GM23338 (cell line): ENCODE data around the gene CLPTM1L. TPM values are rescaled to one million over a fixed set of nuclear protein-coding genes. Genes with fewer than 3 reads are reported as not detected.

Source experiments
- ATAC-seq: fragments of 200-7000 bp; cut with Tn5 transposase; 3 replicates; pipeline ENCODE4 v1.9.1; 2020
- DNase-seq: peaks from one replicate; pipeline ENCODE4 v3.0.0-alpha.2; 2015; ENCODE audit warnings: low spot score
- H2AFZ ChIP-seq: fragments of 200-600 bp; sonication (generic); 2 replicates; pipeline ENCODE4 v1.8.0; 2016; ENCODE audit warnings: antibody characterized with exemption, mild to moderate bottlenecking, moderate library complexity
- H3F3A ChIP-seq: fragments of 200-600 bp; sonication (generic); replicated peaks from 2 replicates; pipeline ENCODE4 v1.8.0; 2017; ENCODE audit warnings: antibody characterized with exemption, mixed run types, low read depth
- H3K27ac ChIP-seq: fragments of 200-600 bp; sonication (generic); 2 replicates; pipeline ENCODE4 v1.6.1; 2016; ENCODE audit warnings: low read depth
- H3K27me3 ChIP-seq: fragments of 200-600 bp; sonication (generic); 2 replicates; pipeline ENCODE4 v1.8.0; 2016; ENCODE audit warnings: mild to moderate bottlenecking, mixed run types, moderate library complexity; ENCODE audit not compliant: insufficient read depth
- H3K36me3 ChIP-seq: fragments of 200-600 bp; sonication (generic); 2 replicates; pipeline ENCODE4 v1.8.0; 2016; ENCODE audit warnings: mild to moderate bottlenecking; ENCODE audit not compliant: insufficient read depth
- H3K4me1 ChIP-seq: fragments of 200-600 bp; sonication (generic); 2 replicates; pipeline ENCODE4 v1.8.0; 2016; ENCODE audit warnings: mild to moderate bottlenecking, moderate library complexity; ENCODE audit not compliant: insufficient read depth
- H3K4me2 ChIP-seq: fragments of 200-600 bp; sonication (generic); 2 replicates; pipeline ENCODE4 v1.7.1; 2017; ENCODE audit warnings: mixed run types
- H3K4me3 ChIP-seq: fragments of 200-600 bp; sonication (generic); 2 replicates; pipeline ENCODE4 v1.6.1; 2016; ENCODE audit warnings: mixed run types
- H3K79me2 ChIP-seq: fragments of 200-600 bp; sonication (generic); replicated peaks from 2 replicates; pipeline ENCODE4 v1.8.0; 2017; ENCODE audit warnings: mild to moderate bottlenecking; ENCODE audit not compliant: insufficient read depth
- H3K9me2 ChIP-seq: fragments of 200-600 bp; sonication (generic); 2 replicates; pipeline ENCODE4 v1.8.0; 2017; ENCODE audit not compliant: insufficient read depth
- H4K20me1 ChIP-seq: fragments of 200-600 bp; sonication (generic); replicated peaks from 2 replicates; pipeline ENCODE4 v1.8.0; 2017; ENCODE audit warnings: mild to moderate bottlenecking; ENCODE audit not compliant: insufficient read depth
- H3K27ac Mint-ChIP-seq: 2 replicates; pipeline ENCODE4 v1.8.0; 2020; ENCODE audit warnings: inconsistent platforms, mild to moderate bottlenecking, moderate library complexity, mixed read lengths
- H3K27me3 Mint-ChIP-seq: 3 replicates; pipeline ENCODE4 v1.8.0; 2022; ENCODE audit warnings: low read depth, mild to moderate bottlenecking, moderate library complexity, mixed read lengths, inconsistent platforms; ENCODE audit not compliant: insufficient read depth, poor library complexity
- H3K36me3 Mint-ChIP-seq: 3 replicates; pipeline ENCODE4 v1.8.0; 2021; ENCODE audit warnings: low read depth, mild to moderate bottlenecking, inconsistent platforms, moderate library complexity, mixed read lengths
- H3K4me1 Mint-ChIP-seq: 3 replicates; pipeline ENCODE4 v1.8.0; 2020; ENCODE audit warnings: mild to moderate bottlenecking, inconsistent platforms, mixed read lengths
- H3K4me3 Mint-ChIP-seq: 3 replicates; pipeline ENCODE4 v1.8.0; 2021; ENCODE audit warnings: moderate library complexity, mild to moderate bottlenecking, inconsistent platforms, mixed read lengths
- H3K9me3 Mint-ChIP-seq: 3 replicates; pipeline ENCODE4 v1.8.0; 2020; ENCODE audit warnings: moderate library complexity, mild to moderate bottlenecking, inconsistent platforms, mixed read lengths
- CREB1 ChIP-seq: fragments of 250-450 bp; sonication (Bioruptor Pico); IDR thresholded peaks from 2 replicates; pipeline ENCODE4 v1.5.0; 2020; ENCODE audit warnings: low read depth, mild to moderate bottlenecking, moderate library complexity
- CTCF ChIP-seq, 2 experiments: fragments of 200-600 bp in 1 of 2; sonication (generic) in 1 of 2; conservative IDR thresholded peaks; 2 replicates each; pipeline versions ENCODE4 v1.5.1 to v1.6.1; 2016 to 2017; ENCODE audit warnings: antibody characterized with exemption in 2 of 2, low read depth in 2 of 2, mild to moderate bottlenecking in 2 of 2, moderate library complexity in 1 of 2
- ETS1 ChIP-seq: IDR thresholded peaks from 2 replicates; pipeline ENCODE4 v1.6.1; 2016; ENCODE audit warnings: antibody characterized with exemption
- EZH2 ChIP-seq: fragments of 200-600 bp; sonication (generic); IDR thresholded peaks from one replicate; pipeline ENCODE4 v1.8.0; 2017; ENCODE audit warnings: antibody characterized with exemption, mild to moderate bottlenecking, low read depth; ENCODE audit not compliant: unreplicated experiment
- EZH2phosphoT487 ChIP-seq: fragments of 200-600 bp; sonication (generic); IDR thresholded peaks from one replicate; pipeline ENCODE4 v1.8.1; 2018; ENCODE audit warnings: antibody characterized with exemption; ENCODE audit not compliant: unreplicated experiment
- JUNB ChIP-seq: IDR thresholded peaks from one replicate; pipeline ENCODE4 v1.6.1; 2016; ENCODE audit warnings: antibody characterized with exemption; ENCODE audit not compliant: unreplicated experiment
- NANOG ChIP-seq: IDR thresholded peaks from 2 replicates; pipeline ENCODE4 v1.6.1; 2016; ENCODE audit warnings: antibody characterized with exemption, borderline replicate concordance
- POLR2AphosphoS5 ChIP-seq: IDR thresholded peaks from 2 replicates; pipeline ENCODE4 v1.6.1; 2016; ENCODE audit warnings: antibody characterized with exemption, low read depth
- REST ChIP-seq: IDR thresholded peaks from one replicate; pipeline ENCODE4 v1.6.1; 2018; ENCODE audit warnings: antibody characterized with exemption; ENCODE audit not compliant: unreplicated experiment
- STAT1 ChIP-seq: IDR thresholded peaks from one replicate; pipeline ENCODE4 v1.6.1; 2016; ENCODE audit warnings: antibody characterized with exemption; ENCODE audit not compliant: unreplicated experiment
- ZNF331 ChIP-seq: fragments of 250-450 bp; sonication (Bioruptor Pico); IDR thresholded peaks from 2 replicates; pipeline ENCODE4 v1.5.0; 2020; ENCODE audit warnings: low read depth, mild to moderate bottlenecking, moderate library complexity
- polyA plus RNA-seq: library from polyadenylated mRNA; unstranded; fragments of >200 nt; fragmentation: Nextera tagmentation; extraction: Ambion mirVana; gene quantifications from 2 replicates; pipeline ENCODE4 v1.2.1, GENCODE V29; 2016
- total RNA-seq: library from RNA; depleted of rRNA; stranded (reverse); fragments of >200 nt; shearing (Covaris generic); gene quantifications from 2 replicates; pipeline ENCODE4 v1.2.3, GENCODE V29; 2014

The CLPTM1L gene
- total and polyA plus RNA-seq, 2 experiments from 2014 or later, result 39.9 to 110 TPM

GRCh38 chr5:1312993-1313833 lies 31.7 kb downstream of the CLPTM1L start:
- H3K4me1 ChIP-seq, result peaks cover 23% of the 10 kb centered on the region
- H3K36me3 ChIP-seq, result no peaks in the 10 kb centered on the region
- H3K4me2 ChIP-seq, result no peak overlapping the region
- TF ChIP-seq ETS1 (no peak), POLR2AphosphoS5 (no peak), NANOG (no peak), ZNF331 (CRISPR knock-in tag) (no peak), REST (no peak), STAT1 (no peak), CREB1 (no peak)
- ATAC-seq (no peak), DNase-seq (no peak)
- Mint-ChIP-seq H3K27ac (no peak overlapping the region), H3K9me3 (peaks cover 15% of the 10 kb centered on the region), H3K4me3 (no peak overlapping the region; the same call in 2 of the 3 replicates), H3K36me3 (peaks cover 18% of the 10 kb centered on the region; the same call in 2 of the 3 replicates), H3K27me3 (peaks cover 16% of the 10 kb centered on the region), H3K4me1 (peaks cover 35% of the 10 kb centered on the region)
- H3K79me2 ChIP-seq, result no peaks in the 10 kb centered on the region
- H3F3A ChIP-seq, result peaks cover 23% of the 10 kb centered on the region; the same call in 1 of the 2 replicates
- no peak overlapping the region for H3K4me3 ChIP-seq
- H2AFZ ChIP-seq, result no peak overlapping the region
- 0 out of 2 replicates have a peak, but pooled peaks cover 2% of the 10 kb centered on the region for H3K9me2 ChIP-seq
- H3K27me3 ChIP-seq, result no peaks in the 10 kb centered on the region
- H4K20me1 ChIP-seq, result no peaks in the 10 kb centered on the region
- H3K27ac ChIP-seq, result no peak overlapping the region

- Histone ChIP-seq H3K4me1 (peaks cover 23% of the 10 kb centered on the region), H3K27ac (no peak overlapping the region), H4K20me1 (no peaks in the 10 kb centered on the region), H3K9me2 (0 out of 2 replicates have a peak, but pooled peaks cover 2% of the 10 kb centered on the region), H3K79me2 (no peaks in the 10 kb centered on the region), H2AFZ (no peak overlapping the region), H3K4me2 (no peak overlapping the region), H3F3A (peaks cover 21% of the 10 kb centered on the region; the same call in 1 of the 2 replicates), H3K27me3 (no peaks in the 10 kb centered on the region), H3K36me3 (no peaks in the 10 kb centered on the region), H3K4me3 (no peak overlapping the region)
- Mint-ChIP-seq H3K27ac (no peak overlapping the region), H3K9me3 (peaks cover 15% of the 10 kb centered on the region), H3K36me3 (peaks cover 11% of the 10 kb centered on the region; the same call in 2 of the 3 replicates), H3K27me3 (peaks cover 16% of the 10 kb centered on the region), H3K4me3 (no peak overlapping the region), H3K4me1 (peaks cover 32% of the 10 kb centered on the region)
- ATAC-seq, result no peak
- DNase-seq, result no peak
- TF ChIP-seq JUNB (no peak), CREB1 (no peak), CTCF (conservative IDR thresholded peaks at IDR 0.05; ENCODE audit: low read depth in 2 of 2) (no peak), STAT1 (no peak), EZH2 (no peak), REST (no peak), EZH2phosphoT487 (no peak)
Measured at GRCh38 chr5:1312206-1312605, 32.7 kb downstream of the CLPTM1L start.
